Ishikawa (cell line): Measurements from ENCODE around the gene NDUFAB1.

Experiments
- CEBPB ChIP-seq: IDR thresholded peaks from 2 replicates; pipeline ENCODE4 v1.6.1; 2012
- CREB1 ChIP-seq: IDR thresholded peaks from 2 replicates; pipeline ENCODE4 v1.6.1; 2012; ENCODE audit warnings: low read depth
- EGR1 ChIP-seq: IDR thresholded peaks from 2 replicates; pipeline ENCODE4 v1.6.1; 2012
- EP300 ChIP-seq: IDR thresholded peaks from 2 replicates; pipeline ENCODE4 v1.6.1; 2012; ENCODE audit warnings: borderline replicate concordance
- FOXM1 ChIP-seq: IDR thresholded peaks from 2 replicates; pipeline ENCODE4 v1.6.1; 2012; ENCODE audit warnings: low read depth, borderline replicate concordance
- NFIC ChIP-seq: IDR thresholded peaks from 2 replicates; pipeline ENCODE4 v1.6.1; 2012
- RAD21 ChIP-seq: IDR thresholded peaks from 2 replicates; pipeline ENCODE4 v1.6.1; 2012; ENCODE audit warnings: low read depth
- TAF1 ChIP-seq: IDR thresholded peaks from 2 replicates; pipeline ENCODE4 v1.6.1; 2012; ENCODE audit warnings: low read depth, mild to moderate bottlenecking
- TCF12 ChIP-seq: IDR thresholded peaks from 2 replicates; pipeline ENCODE4 v1.6.1; 2012; ENCODE audit warnings: low read depth
- TEAD4 ChIP-seq: IDR thresholded peaks from 2 replicates; pipeline ENCODE4 v1.6.1; 2012
- YY1 ChIP-seq: IDR thresholded peaks from 2 replicates; pipeline ENCODE4 v1.6.1; 2012; ENCODE audit warnings: low read depth
- ZBTB7A ChIP-seq: IDR thresholded peaks from 2 replicates; pipeline ENCODE4 v1.6.1; 2012; ENCODE audit warnings: low read depth
- TF ChIP-seq, protein P1 (sequence below): IDR thresholded peaks from 2 replicates; pipeline ENCODE4 v1.6.1; 2012
- TF ChIP-seq, protein P2 (sequence below): IDR thresholded peaks from 2 replicates; pipeline ENCODE4 v1.6.1; 2012
- TF ChIP-seq, protein P3 (sequence below): IDR thresholded peaks from 2 replicates; pipeline ENCODE4 v1.6.1; 2012; ENCODE audit warnings: low read depth, mild to moderate bottlenecking

Gene NDUFAB1

GRCh38 chr16:23590181-23590580, 5.9 kb downstream of the NDUFAB1 start:
- TF ChIP-seq CEBPB = no peak
- no peak for TF ChIP-seq TCF12
- TF ChIP-seq EGR1 = no peak
- TF ChIP-seq EP300 = no peak
- TF ChIP-seq NFIC = no peak

DNA sequence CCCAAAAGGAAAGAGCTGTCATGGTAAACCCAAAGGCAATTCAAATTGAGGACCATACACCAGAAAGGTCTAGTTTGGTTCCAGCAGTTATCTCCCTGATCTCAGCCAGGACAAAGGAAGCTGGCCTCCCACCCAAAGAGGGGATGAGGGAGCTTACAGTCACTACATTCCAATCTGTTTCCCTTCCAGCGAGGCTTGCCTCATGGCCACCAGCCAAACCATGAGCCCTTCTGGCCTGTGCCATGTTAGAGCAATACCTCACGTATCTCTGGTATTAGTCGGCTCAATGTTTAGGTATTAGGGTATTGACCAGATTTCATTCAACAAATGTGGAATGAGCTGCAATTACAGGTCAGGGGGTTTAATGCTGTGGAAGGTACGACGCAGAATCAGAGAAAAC, 8.4 kb downstream of the NDUFAB1 start:
- TF ChIP-seq YY1 = no peak
- TF ChIP-seq RAD21 = no peak
- TF ChIP-seq, protein P1, sequence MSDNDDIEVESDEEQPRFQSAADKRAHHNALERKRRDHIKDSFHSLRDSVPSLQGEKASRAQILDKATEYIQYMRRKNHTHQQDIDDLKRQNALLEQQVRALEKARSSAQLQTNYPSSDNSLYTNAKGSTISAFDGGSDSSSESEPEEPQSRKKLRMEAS = no peak
- no peak for TF ChIP-seq CREB1

DNA sequence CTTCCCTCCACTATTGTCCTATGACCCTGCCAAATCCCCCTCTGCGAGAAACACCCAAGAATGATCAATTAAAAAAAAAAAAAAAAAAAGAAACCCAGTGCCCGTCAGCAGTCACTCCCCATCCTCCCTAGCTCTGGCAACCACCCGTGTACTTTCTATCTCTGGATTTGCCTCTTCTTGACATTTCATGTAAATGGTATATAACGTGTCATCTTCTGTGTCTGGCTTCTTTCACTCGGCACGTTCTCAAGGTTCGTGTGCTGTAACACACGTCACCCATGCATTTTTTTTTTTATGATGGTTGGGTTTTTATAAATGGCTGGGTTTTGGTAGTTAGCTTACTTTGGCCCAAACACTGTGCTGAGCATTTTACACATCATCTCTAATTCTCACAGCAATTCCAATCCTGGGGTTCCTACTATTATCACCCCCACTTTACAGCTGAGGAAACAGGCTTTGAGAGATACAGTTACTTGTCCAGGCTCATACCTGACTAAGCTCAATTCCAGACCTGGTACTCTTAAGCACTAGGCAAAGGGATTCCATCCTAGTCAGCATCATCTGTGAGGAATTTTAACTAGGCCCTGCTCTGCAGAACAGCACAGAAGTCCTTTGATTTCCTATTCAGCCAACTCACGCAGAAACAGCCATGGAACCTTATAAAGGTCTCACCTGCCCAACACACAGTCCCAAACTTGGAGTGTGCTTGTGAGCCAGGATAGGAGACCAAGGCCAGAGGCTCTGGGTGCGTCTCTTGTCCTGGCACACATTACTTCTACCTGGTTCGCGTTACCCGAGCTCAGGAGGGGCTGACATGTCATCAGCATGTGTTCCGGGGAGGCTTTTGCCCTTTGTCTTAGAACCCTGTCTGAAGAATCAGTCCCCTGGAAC, 11.7 kb downstream of the NDUFAB1 start:
- TF ChIP-seq FOXM1 (no peak), CEBPB (no peak), CREB1 (no peak), RAD21 (no peak), TCF12 (no peak), EGR1 (no peak), EP300 (no peak), YY1 (no peak), ZBTB7A (no peak), NFIC (no peak), TAF1 (no peak), TEAD4 (no peak)
- TF ChIP-seq, protein P2, sequence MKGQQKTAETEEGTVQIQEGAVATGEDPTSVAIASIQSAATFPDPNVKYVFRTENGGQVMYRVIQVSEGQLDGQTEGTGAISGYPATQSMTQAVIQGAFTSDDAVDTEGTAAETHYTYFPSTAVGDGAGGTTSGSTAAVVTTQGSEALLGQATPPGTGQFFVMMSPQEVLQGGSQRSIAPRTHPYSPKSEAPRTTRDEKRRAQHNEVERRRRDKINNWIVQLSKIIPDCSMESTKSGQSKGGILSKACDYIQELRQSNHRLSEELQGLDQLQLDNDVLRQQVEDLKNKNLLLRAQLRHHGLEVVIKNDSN = no peak
- TF ChIP-seq, protein P1 = no peak
- TF ChIP-seq, protein P3, sequence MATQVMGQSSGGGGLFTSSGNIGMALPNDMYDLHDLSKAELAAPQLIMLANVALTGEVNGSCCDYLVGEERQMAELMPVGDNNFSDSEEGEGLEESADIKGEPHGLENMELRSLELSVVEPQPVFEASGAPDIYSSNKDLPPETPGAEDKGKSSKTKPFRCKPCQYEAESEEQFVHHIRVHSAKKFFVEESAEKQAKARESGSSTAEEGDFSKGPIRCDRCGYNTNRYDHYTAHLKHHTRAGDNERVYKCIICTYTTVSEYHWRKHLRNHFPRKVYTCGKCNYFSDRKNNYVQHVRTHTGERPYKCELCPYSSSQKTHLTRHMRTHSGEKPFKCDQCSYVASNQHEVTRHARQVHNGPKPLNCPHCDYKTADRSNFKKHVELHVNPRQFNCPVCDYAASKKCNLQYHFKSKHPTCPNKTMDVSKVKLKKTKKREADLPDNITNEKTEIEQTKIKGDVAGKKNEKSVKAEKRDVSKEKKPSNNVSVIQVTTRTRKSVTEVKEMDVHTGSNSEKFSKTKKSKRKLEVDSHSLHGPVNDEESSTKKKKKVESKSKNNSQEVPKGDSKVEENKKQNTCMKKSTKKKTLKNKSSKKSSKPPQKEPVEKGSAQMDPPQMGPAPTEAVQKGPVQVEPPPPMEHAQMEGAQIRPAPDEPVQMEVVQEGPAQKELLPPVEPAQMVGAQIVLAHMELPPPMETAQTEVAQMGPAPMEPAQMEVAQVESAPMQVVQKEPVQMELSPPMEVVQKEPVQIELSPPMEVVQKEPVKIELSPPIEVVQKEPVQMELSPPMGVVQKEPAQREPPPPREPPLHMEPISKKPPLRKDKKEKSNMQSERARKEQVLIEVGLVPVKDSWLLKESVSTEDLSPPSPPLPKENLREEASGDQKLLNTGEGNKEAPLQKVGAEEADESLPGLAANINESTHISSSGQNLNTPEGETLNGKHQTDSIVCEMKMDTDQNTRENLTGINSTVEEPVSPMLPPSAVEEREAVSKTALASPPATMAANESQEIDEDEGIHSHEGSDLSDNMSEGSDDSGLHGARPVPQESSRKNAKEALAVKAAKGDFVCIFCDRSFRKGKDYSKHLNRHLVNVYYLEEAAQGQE = no peak

- TF ChIP-seq EP300 (no peak), CREB1 (no peak), NFIC (no peak), ZBTB7A (no peak), TAF1 (no peak)
- TF ChIP-seq, protein P2 = no peak
Observed at GRCh38 chr16:23581764-23582163, 14.4 kb downstream of the NDUFAB1 start.

GRCh38 chr16:23580391-23580790, 15.7 kb downstream of the NDUFAB1 start:
- no peak for TF ChIP-seq CREB1
- no peak for TF ChIP-seq RAD21
- TF ChIP-seq FOXM1 = no peak
- TF ChIP-seq, protein P2 = no peak
- no peak for TF ChIP-seq TAF1

GRCh38 chr16:23579371-23579770, 16.7 kb downstream of the NDUFAB1 start:
- TF ChIP-seq EGR1 = no peak
- TF ChIP-seq TEAD4 = no peak
- TF ChIP-seq EP300 = no peak
- TF ChIP-seq, protein P2 = no peak
- TF ChIP-seq TCF12 = no peak
- no peak for TF ChIP-seq NFIC
- TF ChIP-seq TAF1 = no peak
- no peak for TF ChIP-seq YY1
- no peak for TF ChIP-seq FOXM1
- TF ChIP-seq CEBPB = no peak
- no peak for TF ChIP-seq RAD21
- TF ChIP-seq, protein P1 = no peak
- TF ChIP-seq, protein P3 = no peak
- no peak for TF ChIP-seq CREB1
- no peak for TF ChIP-seq ZBTB7A
